Dermis blood vessel endothelial cell (primary cell): ENCODE results near the gene MRPS14. TPM values are rescaled to one million over a fixed set of nuclear protein-coding genes. Genes with fewer than 3 reads are reported as not detected.

ENCODE experiments used
- DNase-seq: peaks from one replicate; pipeline ENCODE4 v3.0.0; 2010
- total RNA-seq: library from RNA; depleted of rRNA; stranded (reverse); fragments of >200 nt; gene quantifications from 2 replicates; pipeline ENCODE4 v1.2.3, GENCODE V29; 2014

Gene MRPS14
- total RNA-seq, 1 donor from 2014 or later, result 27.4 TPM

- no peak for DNase-seq
Measured at GRCh38 chr1:175019524-175019923, 3.7 kb downstream of the MRPS14 start.

GRCh38 chr1:175015243-175015642, 8.0 kb downstream of the MRPS14 start:
- no peak for DNase-seq

- no peak for DNase-seq
Measured at GRCh38 chr1:175013445-175013844, 9.8 kb downstream of the MRPS14 start.

GRCh38 chr1:175009532-175009931, 13.7 kb downstream of the MRPS14 start:
- DNase-seq, result peak; percentile 30

- no peak for DNase-seq
Measured at GRCh38 chr1:175005085-175005783, 18.0 kb downstream of the MRPS14 start.

GRCh38 chr1:175003521-175003920, 19.7 kb downstream of the MRPS14 start:
- DNase-seq, result no peak

GRCh38 chr1:175002910-175003517, 20.2 kb downstream of the MRPS14 start:
- no peak for DNase-seq

- peak; percentile 38 for DNase-seq
Measured at GRCh38 chr1:175000697-175001187, 22.5 kb downstream of the MRPS14 start.

GRCh38 chr1:174999936-175000696, 23.1 kb downstream of the MRPS14 start, which contains the start of gene CACYBP:
CACYBP (plus strand) TSS chr1:174999947; CDS start chr1:175000181, 234 bp downstream.
- DNase-seq, result peak; percentile 50

- DNase-seq, result peak; percentile 99
Measured at GRCh38 chr1:174999216-174999935, 23.8 kb downstream of the MRPS14 start.

- peak; percentile 76 for DNase-seq
Measured at GRCh38 chr1:174998569-174999215, 24.5 kb downstream of the MRPS14 start.

GRCh38 chr1:174997041-174997440, 26.2 kb downstream of the MRPS14 start:
- DNase-seq, result no peak

- peak; percentile 72 for DNase-seq
Measured at GRCh38 chr1:174996476-174996875, 26.7 kb downstream of the MRPS14 start.

- DNase-seq, result no peak
Measured at GRCh38 chr1:174995916-174996315, 27.3 kb downstream of the MRPS14 start.

GRCh38 chr1:174995121-174995520, 28.1 kb downstream of the MRPS14 start:
- DNase-seq, result no peak

GRCh38 chr1:174991473-174991872, 31.8 kb downstream of the MRPS14 start:
- DNase-seq, result no peak

- DNase-seq, result peak; percentile 87
Measured at GRCh38 chr1:174990382-174990999, 32.7 kb downstream of the MRPS14 start.

GRCh38 chr1:174989536-174990220, 33.5 kb downstream of the MRPS14 start:
- no peak for DNase-seq

- DNase-seq, result no peak
Measured at GRCh38 chr1:174988986-174989385, 34.2 kb downstream of the MRPS14 start.

GRCh38 chr1:174988539-174988938, 34.7 kb downstream of the MRPS14 start:
- DNase-seq, result no peak

GRCh38 chr1:174984952-174985351, 38.3 kb downstream of the MRPS14 start:
- DNase-seq, result no peak
